Hepatocyte (in vitro differentiated cells): ENCODE results near the gene HMGB1.

Experiments used
- EZH2 ChIP-seq: fragments of 200-600 bp; sonication (generic); IDR thresholded peaks from 2 replicates; pipeline ENCODE4 v1.6.1; 2016; ENCODE audit warnings: antibody characterized with exemption, mild to moderate bottlenecking, borderline replicate concordance
- TF ChIP-seq, protein P1 (sequence below): fragments of 200-600 bp; sonication (generic); IDR thresholded peaks from 2 replicates; pipeline ENCODE4 v1.5.1; 2016; ENCODE audit warnings: antibody characterized with exemption, mild to moderate bottlenecking; ENCODE audit not compliant: poor library complexity

DNA sequence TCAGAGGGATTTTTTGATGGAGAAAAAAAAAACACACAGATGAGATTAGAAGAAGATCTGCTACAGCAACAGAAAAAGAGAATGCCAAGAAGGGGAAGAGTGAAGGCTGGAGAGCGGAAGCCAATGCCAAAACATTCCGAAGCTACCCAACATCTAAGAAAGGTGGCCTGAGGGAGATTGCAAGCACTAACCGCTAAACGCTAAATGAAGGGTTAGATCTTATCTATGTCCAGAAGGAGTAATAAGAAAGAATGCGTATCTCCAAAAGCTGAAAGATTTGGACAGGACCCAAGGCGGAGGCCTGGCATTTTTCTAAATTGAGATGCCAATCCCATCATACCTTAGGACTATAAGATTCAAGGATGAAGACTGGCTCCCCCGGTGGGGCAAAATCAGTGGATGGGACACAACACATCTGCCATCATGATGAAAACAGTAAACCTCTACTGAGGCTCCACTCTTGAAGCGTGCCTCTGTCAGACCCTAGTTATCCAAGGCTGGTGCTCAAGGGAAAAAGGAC is 15.6 kb upstream of the HMGB1 start:
- TF ChIP-seq, protein P1, sequence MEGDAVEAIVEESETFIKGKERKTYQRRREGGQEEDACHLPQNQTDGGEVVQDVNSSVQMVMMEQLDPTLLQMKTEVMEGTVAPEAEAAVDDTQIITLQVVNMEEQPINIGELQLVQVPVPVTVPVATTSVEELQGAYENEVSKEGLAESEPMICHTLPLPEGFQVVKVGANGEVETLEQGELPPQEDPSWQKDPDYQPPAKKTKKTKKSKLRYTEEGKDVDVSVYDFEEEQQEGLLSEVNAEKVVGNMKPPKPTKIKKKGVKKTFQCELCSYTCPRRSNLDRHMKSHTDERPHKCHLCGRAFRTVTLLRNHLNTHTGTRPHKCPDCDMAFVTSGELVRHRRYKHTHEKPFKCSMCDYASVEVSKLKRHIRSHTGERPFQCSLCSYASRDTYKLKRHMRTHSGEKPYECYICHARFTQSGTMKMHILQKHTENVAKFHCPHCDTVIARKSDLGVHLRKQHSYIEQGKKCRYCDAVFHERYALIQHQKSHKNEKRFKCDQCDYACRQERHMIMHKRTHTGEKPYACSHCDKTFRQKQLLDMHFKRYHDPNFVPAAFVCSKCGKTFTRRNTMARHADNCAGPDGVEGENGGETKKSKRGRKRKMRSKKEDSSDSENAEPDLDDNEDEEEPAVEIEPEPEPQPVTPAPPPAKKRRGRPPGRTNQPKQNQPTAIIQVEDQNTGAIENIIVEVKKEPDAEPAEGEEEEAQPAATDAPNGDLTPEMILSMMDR, result no peak
- no peak for TF ChIP-seq EZH2
